ENCODE data around the gene KAT6B.
A peak's percentile ranks its signal among the peaks of the same experiment; 100 is the strongest.

Gene KAT6B

DNA sequence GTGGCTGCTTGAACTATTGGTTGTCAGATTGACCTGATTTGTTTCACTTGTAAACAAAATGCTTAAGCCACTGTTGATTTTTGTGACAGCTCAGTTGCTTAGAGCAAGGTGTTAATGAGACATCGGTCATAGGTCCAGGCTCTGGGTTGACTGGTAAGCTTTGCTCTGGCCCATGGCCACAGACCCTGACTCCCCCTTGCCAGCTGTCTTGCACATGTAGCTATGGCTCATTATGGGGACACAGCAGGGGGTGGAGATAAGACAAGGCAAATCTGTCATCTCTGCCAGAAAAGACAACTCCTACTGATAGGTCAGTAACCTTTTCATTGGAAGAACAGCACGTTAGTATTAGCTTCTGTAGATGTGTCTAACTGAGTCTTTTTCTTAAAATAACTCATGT, 95.3 kb downstream of the KAT6B start:
- DNase-seq (ENCODE audit: low read depth, low spot score), result peak; percentile 43

DNA sequence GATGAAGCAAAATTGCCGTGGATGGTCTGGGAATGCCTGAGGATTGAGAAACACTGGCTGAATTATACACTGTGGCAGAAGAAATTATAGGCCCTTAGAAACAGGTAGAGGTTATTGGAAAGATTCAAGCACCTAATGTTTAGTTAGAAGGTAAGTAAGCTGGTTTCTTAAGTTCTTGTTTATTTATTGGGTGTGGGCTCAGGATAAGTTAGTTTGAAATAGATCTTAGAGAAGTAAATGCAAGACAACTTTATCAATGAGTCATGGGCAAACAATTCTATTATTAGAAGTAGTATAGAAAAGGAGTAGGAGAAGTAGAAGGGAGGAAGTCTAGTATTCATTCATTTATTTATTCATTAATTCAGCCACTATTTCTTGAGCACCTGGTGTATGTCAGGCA, 96.5 kb downstream of the KAT6B start:
- DNase-seq (ENCODE audit: low read depth, low spot score), result no peak

DNA sequence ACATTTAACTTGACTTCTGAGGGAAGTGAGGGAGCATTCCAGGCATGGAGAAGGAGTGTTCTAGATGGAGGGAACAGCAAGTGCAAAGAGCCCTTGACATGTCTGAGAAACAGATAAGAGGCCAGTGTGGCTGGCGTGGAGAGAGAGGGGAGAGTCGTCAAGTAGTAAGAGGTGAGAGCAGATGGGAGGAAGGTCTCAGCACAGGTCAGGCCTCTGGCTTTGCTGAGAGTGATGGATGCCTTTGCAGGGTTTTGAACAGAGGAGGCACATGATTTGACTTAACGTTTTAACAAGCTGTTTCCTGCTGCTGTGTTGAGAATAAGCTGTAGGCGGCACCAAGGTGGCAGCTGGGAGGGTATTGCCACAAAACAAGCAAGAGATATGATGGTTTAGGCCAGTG, 97.2 kb downstream of the KAT6B start:
- peak; percentile 41 for DNase-seq (ENCODE audit: low read depth, low spot score)

DNA sequence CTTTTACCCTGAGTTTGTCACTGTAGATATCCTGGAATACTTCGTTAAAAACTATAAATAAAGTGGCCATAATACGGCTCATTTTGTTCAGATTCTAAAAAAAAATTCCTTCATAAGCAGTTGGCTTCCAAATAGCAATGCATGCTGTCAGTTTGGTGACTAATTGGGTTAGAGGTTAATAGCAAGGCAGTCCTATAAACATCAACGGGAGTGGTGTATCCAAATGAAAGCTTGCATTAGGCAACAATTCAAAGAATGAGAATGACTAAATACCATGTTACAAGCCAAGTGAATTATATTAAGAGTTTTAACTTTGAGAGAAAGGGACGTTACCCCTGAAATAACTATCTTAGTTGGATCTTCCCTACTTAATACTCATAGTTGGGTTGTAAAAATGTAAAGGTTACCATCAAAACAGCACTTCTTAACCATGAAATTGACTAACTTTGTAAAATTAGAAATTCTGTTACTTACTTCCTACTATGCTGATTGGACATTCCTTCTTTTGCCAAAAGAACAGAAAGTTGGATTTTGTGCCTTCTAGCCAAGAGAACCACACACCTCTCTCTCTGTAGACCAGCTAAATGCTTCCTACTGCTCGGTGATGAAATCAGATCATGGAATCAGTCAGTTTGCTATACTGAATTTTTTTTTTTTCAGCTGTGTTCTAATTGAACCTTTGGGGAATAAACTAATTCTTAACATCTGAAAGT, 98.0 kb downstream of the KAT6B start:
- DNase-seq (ENCODE audit: low read depth, low spot score), result no peak

DNA sequence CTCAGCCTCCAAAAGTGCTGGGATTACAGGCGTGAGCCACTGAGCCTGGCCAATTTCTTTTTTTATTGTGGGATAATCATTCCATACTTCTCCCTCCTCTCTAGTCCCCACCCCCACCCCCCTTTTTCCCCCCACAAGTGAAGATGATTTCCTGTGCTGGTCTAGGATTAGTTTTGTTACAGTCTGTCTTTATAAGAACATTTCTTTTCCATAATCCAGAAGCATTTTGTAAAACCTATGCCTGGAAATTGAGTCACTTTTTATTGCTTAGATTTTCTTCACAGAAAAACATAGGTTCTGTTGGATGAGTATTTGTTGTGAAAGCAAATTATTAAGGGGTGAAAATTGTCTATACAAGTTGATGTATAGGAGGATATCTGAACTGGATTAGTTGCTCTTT, 98.9 kb downstream of the KAT6B start:
- DNase-seq (ENCODE audit: low read depth, low spot score), result no peak

DNA sequence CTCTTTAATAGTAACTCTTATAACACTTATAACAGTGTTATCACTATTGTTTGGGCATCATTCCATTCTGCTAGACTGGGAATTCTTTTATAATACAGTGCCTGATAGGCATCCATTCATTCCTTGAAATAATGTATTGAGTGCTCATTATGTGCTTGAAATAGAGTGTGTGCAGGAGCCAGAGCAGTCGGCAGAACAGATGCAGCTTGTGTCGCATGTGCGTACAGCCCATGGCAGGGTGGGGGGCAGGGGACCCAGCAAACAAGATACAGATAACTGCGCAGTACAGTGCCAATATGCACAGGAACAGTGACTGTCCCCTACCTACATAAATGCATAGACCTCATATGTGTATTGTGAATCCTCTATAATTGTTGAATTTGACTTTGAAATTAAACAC, 99.3 kb downstream of the KAT6B start:
- DNase-seq (ENCODE audit: low read depth, low spot score), result no peak

DNA sequence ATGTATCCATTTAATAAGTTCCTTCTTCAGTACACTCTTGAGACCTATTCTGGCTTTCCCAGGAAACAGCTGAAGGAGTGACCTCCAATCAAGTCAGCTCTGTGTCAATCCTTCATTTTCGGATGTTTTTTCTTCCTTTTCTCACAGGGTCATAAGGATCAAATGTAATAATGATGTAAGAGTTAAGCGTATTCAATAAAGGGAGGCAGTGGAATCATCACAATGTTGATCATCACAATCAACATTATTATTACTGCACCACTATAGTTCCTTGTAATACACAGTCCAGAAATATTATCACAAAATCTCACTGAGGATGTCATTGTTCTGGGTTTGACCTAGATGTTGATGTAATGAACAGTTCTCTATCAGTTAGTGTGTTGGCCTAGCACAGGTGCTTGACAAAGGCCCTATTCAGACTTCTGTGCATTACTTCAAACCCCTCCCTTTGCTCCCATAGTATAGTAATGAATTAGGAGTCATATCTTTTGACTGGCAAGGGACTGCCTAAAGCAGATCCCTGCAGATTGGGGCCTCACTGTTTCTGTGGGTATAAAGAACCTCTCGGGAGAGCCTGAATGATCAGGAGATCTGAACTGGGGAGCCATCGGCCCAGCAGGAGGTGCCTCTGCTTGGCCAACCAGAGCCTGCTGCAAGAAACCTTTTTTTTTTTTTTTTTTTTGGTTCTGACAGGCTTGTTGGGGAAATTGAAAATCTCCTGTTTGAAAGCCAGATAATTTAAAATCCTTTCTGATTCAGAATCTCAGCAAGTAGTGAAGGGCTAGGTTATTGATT, 100.6 kb downstream of the KAT6B start:
- DNase-seq (ENCODE audit: low read depth, low spot score), result no peak

DNA sequence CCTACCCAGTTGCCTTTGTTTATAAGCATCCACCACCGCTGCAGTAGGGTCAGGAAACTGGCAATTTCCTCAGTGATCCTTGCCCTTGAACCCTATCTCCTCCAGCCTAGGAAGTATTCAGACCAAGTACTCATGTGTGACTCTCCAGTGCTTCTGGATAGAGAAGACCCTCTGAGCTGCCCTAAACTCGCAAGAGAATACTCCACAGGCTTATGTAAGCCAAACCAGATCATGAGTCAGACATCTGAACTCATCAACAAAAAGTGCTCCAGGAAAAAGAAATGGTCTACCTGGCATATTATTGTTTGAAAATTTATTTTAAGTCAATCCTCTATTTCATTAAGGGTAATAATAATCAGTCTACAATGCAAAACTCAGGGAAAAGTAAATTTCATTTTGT, 101.3 kb downstream of the KAT6B start:
- DNase-seq (ENCODE audit: low read depth, low spot score), result no peak

DNA sequence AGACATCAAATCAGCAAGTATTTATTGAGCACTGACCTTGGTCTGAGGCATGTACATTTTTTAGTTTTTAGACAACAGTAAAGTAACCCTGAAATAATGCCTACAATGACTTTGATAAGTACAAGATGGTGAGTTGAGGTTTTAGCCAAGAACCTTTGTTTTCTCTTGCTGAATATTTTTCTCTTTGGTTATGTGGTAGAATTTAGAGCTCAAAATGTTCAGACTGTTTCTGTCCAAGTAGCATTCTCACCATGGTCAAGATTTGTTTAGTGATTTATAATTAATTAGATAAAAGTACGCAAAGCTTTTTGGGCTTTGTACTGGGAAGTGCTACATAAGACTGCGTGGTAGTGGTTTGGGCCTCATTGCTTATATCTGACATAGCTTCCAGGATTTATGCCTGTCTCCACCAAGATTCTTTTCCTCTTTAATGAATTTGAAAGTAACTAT, 102.4 kb downstream of the KAT6B start:
- no peak for DNase-seq (ENCODE audit: low read depth, low spot score)

DNA sequence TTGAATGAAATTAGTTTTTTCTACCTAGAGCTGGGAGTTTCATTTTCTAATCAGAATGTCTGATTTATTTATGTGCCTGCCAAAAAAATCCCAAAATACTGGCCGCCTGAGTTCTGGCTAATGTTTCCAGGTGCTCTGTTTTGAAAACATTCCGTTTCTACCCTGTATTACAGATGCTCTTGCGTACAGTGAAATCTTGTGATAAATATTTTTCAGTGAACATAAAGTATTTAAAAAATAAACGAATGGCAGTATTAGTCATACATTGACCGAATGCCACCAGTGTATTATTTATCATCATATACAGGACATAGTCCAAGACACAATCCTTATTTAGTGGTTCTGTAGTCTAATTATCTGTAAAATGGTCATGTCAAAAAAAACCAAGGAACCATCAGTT, 102.8 kb downstream of the KAT6B start:
- no peak for DNase-seq (ENCODE audit: low read depth, low spot score)

DNA sequence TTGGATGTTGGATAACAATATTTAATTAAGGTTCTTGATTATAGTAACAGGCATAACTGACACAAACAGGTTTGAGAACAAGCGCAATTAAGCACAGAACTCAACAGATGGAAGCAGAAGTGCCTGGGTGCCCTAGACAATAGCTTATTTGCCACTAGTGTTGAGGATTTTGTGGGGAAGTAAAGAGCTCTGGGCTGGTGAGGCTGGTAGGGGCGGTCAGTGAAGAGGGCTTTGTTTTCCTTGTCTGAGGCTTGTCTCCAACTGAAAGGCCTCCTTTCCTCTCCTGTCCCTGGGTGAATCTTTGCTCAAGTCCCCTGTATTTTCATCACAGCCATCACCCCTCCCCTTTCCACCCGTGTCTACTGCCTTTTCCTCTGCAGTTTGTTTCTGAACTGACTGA, 104.6 kb downstream of the KAT6B start:
- no peak for DNase-seq (ENCODE audit: low read depth, low spot score)

DNA sequence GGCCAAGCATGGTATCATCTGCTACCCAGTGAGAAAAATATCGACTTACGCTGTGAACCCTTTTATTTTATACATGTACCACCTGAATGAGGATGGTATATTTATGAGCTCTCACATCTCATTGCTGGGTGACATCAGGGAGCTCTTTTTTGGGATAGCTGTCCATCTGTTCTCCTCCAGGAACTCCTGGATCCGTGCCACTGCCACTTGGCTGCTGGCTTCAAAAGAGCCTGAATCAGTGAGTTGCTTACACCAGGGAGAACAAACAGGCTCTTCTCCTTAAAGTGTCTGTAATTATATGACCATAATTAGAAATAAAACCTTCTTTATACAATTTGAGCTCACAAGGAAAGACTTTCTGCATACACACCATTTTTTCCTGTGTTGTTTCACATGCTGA, 106.2 kb downstream of the KAT6B start:
- no peak for DNase-seq (ENCODE audit: low read depth, low spot score)

DNA sequence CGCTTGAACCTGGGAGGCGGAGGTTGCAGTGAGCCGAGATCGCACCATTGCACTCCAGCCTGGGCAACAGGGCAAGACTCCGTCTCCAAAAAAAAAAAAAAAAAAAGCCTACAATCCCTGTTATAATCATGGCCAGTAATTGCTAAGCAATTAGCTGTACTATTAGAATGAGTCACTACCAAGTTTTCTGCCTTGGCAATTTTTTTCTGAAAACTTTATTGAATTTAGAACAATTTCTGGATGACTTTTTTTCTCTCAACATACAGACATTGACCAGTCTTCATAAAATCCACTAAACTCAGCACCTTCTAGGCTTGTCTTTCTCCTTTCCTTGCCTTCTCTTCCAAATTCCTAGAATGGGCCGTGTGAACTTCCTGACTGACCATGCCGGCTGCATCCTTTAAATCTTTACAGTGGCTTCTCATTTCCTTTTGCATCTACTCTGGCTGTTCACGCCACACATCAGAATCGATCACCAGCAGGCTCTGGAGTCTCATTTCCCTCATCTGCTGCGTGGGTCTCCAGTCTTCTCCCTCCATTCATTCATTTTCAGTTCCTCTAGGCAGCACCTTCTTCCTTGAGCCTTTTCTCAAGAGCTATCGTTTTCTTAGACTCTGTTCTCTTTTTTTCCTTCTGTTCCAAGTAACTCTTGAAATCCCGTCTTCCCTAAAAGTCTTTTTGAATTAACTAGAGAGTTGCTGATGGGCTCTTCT, 107.9 kb downstream of the KAT6B start:
- no peak for DNase-seq (ENCODE audit: low read depth, low spot score)

DNA sequence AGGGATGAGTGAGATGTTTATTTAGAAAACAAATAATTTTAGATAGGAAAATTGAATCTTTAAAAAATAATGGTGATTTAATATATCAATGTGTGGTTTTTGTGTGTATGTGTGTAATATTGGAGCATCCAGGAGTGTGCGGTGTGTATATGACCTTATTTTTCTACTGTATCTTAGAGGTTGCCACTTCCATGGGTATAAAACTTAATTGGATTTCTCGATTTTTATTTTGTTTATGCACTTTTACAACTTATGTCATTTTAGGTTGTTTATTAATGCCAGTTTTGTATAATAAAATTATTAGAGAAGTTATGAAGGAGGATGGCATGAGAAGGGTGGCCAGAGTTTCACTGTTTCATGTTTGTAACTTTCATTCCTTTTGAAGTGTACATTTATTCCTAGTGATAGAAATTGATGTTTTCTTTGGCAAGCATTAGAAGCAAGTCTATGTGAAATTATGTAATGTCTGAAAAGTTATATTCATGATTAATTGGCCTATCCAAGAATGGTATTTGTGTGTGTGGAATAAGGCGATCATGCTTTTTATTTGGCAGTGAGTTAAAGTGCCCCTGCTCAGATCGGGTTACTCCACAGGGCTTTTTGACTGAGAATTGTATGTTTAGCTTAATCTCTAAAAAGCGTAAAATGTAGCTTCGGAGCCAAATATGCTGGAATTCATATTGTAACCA, 110.3 kb downstream of the KAT6B start:
- no peak for DNase-seq (ENCODE audit: low read depth, low spot score)

DNA sequence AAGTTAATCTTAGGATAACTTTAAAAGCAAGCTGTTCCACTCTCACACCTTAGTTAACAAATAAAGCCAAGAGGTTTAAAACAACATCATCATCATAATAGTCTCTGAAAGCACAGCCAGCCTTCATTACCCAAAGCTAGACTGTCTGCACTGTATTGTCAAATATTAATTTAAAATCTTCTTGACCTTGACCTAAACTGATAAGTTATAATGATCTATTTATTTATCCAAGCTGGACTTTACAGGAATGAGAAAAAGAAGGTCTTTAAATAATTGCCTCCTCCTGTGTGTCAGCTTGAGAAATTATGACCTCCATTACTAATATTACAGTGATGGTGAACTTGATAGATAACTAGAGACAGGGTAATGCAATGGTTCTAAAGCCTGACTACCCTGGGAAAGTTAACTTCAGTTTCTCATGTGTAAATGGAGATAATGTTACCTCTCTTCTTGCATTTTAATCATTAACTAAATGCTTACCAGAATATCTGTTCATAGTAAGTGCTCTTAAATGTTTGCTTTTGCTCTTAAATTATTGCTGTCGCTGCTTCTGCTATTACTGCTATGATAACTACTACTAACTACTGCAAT, 111.0 kb downstream of the KAT6B start:
- DNase-seq (ENCODE audit: low read depth, low spot score), result no peak

DNA sequence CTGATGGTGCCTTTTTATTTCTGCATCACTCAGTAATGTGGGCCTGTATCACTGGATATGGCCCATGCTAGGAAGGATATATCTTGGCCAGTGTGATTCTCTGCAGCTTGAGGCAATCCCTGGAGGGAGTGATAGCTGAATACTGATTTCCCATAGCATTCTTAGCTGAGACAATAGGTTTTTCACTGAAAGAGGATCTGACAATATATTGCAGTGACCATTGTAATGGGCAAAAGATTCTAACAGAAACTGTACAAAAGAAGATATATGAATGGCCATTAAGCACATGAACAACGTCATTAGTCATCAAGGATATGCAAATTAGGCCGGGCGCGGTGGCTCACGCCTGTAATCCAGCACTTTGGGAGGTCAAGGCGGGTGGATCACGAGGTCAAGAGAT, 117.8 kb downstream of the KAT6B start:
- DNase-seq (ENCODE audit: low read depth, low spot score), result no peak

DNA sequence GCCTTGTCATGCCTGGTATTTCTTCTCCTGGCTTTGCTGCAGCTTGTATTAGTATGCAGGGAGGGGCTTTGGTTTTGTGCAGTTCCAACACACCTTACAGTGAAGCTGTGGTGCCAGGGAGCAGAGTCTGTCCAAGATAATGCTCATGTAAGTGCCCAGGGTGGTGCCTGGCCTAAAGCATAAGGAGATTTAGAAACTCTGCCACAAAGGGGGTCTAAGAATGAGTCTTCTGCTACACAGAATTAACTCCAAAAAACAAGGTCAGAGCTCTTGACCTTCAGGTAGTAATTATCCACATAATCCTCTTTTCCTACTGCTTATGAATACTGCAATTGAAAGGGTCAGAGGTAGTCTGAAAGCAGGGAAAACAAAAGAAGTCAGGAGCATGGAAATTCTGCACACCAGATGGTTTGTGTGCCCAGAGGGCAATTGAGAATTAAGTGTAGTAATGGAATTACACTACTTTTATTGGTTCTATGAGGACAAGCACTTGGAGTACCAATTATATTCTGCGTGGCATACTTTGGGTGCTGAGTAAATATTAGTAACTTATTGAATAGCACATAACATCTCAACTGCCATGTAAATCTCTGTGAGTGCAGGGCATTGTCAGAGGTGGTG, 121.5 kb downstream of the KAT6B start:
- peak; percentile 22 for DNase-seq (ENCODE audit: low read depth, low spot score)

DNA sequence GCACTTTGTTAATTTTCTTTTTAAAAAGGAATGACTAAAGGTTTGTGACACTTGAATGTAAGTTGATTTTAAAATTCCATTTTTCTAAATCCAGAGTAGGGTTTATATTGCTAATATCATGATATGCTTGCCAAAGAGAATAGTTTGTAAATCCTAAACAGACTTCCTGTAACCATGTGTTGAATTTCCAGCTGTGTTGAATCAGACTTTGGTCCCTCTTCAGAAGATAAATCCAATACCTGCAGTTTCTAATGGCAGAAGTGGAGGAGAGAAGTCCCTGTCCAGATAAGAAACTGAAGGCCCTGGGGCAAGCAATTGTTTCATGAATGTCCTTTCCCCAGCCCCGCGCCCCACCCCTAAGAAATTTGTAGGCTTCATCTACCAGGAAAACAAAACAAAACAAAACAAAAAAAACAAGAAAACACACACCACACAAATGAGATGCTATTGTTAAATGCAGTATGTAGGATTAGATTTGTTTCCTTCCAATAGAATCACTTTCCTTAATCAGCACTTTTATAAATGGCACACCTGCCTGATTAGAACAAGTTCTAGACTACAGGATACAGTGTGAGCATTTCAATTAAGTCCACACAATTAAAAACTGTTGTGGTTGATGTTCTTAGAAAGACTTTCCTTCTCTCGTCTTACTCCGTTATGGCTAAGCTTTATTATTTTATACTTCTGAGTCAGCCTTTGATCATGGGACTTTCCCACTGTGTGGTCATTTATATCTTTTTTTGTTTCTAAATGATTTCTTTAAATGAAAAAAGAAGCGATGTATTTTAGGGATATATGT, 122.8 kb downstream of the KAT6B start:
- DNase-seq (ENCODE audit: low read depth, low spot score), result no peak

DNA sequence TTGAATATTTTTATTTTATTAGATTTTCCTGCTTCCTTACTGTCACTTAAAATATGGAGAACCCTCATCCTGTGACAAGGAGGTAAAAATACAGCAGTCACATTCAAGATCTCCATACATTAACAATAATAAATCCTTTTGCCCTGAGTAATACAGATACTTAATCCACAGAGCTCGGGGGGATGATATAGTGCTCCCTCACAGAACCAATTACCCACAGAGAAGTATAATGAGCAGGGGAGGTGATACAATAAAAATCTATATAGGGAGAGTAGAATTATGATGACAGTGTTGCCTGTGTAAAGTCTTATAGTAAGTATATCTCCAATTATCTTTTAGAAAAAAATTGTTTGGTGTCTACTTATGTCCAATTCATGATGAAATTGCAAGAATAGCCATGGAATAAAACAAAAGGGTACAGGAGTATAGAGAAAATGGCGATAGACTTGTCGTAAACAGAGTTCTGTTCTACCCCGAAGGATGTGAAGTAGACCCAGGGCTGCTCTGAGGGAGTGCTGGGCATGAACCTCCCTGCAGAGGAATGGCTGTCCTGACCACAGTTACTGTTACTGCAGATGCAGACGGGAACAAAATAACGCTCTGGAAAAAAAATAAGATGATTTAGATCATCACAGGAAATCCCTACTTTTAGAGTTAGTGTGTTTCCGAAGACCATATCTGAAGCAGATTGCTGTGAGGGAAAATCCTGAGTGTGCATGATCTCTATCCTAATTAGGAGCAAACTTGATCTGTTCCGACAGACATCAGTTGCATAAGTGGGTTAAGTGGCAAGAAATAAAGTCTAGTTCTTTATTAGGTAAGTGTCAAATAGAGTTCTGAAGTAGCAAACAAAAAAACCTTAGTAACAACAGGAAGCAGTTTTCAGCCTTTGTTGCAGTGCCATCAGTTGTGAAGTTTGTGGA, 123.7 kb downstream of the KAT6B start:
- no peak for DNase-seq (ENCODE audit: low read depth, low spot score)

All from ELF-1 (cell line).